Measurements from ENCODE around the gene MOB4. TPM values are rescaled to one million over a fixed set of nuclear protein-coding genes. Genes with fewer than 3 reads are reported as not detected.
A peak's percentile ranks its signal among the peaks of the same experiment; 100 is the strongest.
"Not testable (repeated sequence)": the region's sequence is repeated elsewhere in the genome, so short reads cannot be mapped to it uniquely, and the experiment has no call there.

The MOB4 gene
- total RNA-seq = 10 to 100 TPM; 17.5 to 27.2 TPM

- Histone ChIP-seq H3K27me3 (replicated peaks; ENCODE audit: insufficient read depth) (no peaks in the 10 kb centered on the region), H3K4me3 (peak within 1 kb of the TSS; percentile 89), H3K27ac (peak within 1 kb of the TSS; percentile 87 to 90), H3K36me3 (no peaks in the 10 kb centered on the region), H3K9me3 (no peaks in the 10 kb centered on the region), H3K4me1 (ENCODE audit: control insufficient read depth in 1 of 2, low read depth in 2 of 2) (peaks cover 13 to 24% of the 10 kb centered on the region in 2 donors)
- peak; percentile 99 for ATAC-seq (ENCODE audit: insufficient number of reproducible peaks, low FRiP score, low read depth)
- TF ChIP-seq CTCF (IDR thresholded peaks at IDR 0.05) = no peak
- peak; percentile 78 for DNase-seq (ENCODE audit: low spot score)
Observed at GRCh38 chr2:197515739-197516392, at the start of gene MOB4. TSS of gene MOB4 (plus strand) at chr2:197516066. CDS start at chr2:197516087, 21 bp downstream.

- TF ChIP-seq CTCF (IDR thresholded peaks at IDR 0.05) = no peak
- Histone ChIP-seq H3K4me3 (no peak overlapping the region), H3K27me3 (replicated peaks; ENCODE audit: insufficient read depth) (no peaks in the 10 kb centered on the region), H3K9me3 (no peaks in the 10 kb centered on the region), H3K36me3 (peaks cover 40% of the 10 kb centered on the region), H3K27ac (no peak overlapping the region), H3K4me1 (ENCODE audit: control insufficient read depth in 1 of 2, low read depth in 2 of 2) (no peaks in the 10 kb centered on the region)
- no peak for ATAC-seq (ENCODE audit: insufficient number of reproducible peaks, low FRiP score, low read depth)
- DNase-seq (ENCODE audit: low spot score) = no peak
Observed at GRCh38 chr2:197472166-197472565, 43.7 kb upstream of the MOB4 start.

- no peak for TF ChIP-seq CTCF (IDR thresholded peaks at IDR 0.05)
- peaks cover 2% of the 10 kb centered on the region for H3K9me3 ChIP-seq
- ATAC-seq (ENCODE audit: insufficient number of reproducible peaks, low FRiP score, low read depth) (no peak), DNase-seq (ENCODE audit: low spot score) (no peak)
- H3K27ac ChIP-seq = no peak overlapping the region
- no peaks in the 10 kb centered on the region for H3K4me1 ChIP-seq (ENCODE audit: control insufficient read depth in 1 of 2, low read depth in 2 of 2)
- no peak overlapping the region for H3K4me3 ChIP-seq
- H3K27me3 ChIP-seq (replicated peaks; ENCODE audit: insufficient read depth) = no peaks in the 10 kb centered on the region
- peaks cover 35% of the 10 kb centered on the region for H3K36me3 ChIP-seq
Observed at GRCh38 chr2:197477797-197478196, 38.1 kb upstream of the MOB4 start.

GRCh38 chr2:197480165-197481036 lies 35.5 kb upstream of the MOB4 start:
- Histone ChIP-seq H3K27ac (no peak overlapping the region), H3K4me1 (ENCODE audit: control insufficient read depth in 1 of 2, low read depth in 2 of 2) (no peaks in the 10 kb centered on the region), H3K4me3 (no peak overlapping the region), H3K27me3 (replicated peaks; ENCODE audit: insufficient read depth) (no peaks in the 10 kb centered on the region), H3K36me3 (peaks cover 24% of the 10 kb centered on the region), H3K9me3 (peaks cover 13% of the 10 kb centered on the region)
- ATAC-seq (ENCODE audit: insufficient number of reproducible peaks, low FRiP score, low read depth) = no peak
- DNase-seq (ENCODE audit: low spot score) = no peak
- TF ChIP-seq CTCF (IDR thresholded peaks at IDR 0.05) = no peak

GRCh38 chr2:197484248-197484647 lies 31.6 kb upstream of the MOB4 start:
- H3K36me3 ChIP-seq = peaks cover 22% of the 10 kb centered on the region
- H3K4me1 ChIP-seq (ENCODE audit: control insufficient read depth in 1 of 2, low read depth in 2 of 2); H3K27me3 ChIP-seq (replicated peaks; ENCODE audit: insufficient read depth); H3K27ac ChIP-seq; H3K4me3 ChIP-seq; ATAC-seq (ENCODE audit: insufficient number of reproducible peaks, low FRiP score, low read depth); DNase-seq (ENCODE audit: low spot score): not testable (repeated sequence)
- H3K9me3 ChIP-seq = peaks cover 13% of the 10 kb centered on the region
